ENCODE results near the gene ANKRD44.

The ANKRD44 gene

GRCh38 chr2:197286805-197287595 lies 23.6 kb downstream of the ANKRD44 start:
- Histone ChIP-seq H3K4me3 (ENCODE audit: low read depth, low read length) (no peak overlapping the region), H3K9me3 (ENCODE audit: control insufficient read depth, insufficient read depth, low read length) (no peaks in the 10 kb centered on the region), H3K9ac (ENCODE audit: low read depth, low read length) (no peak overlapping the region), H3K36me3 (ENCODE audit: control insufficient read depth, insufficient read depth, low read length) (no peaks in the 10 kb centered on the region), H3K27ac (ENCODE audit: low read depth, low read length) (no peak overlapping the region), H3K4me1 (ENCODE audit: control insufficient read depth, insufficient read depth, low read length) (no peaks in the 10 kb centered on the region), H3K27me3 (ENCODE audit: control insufficient read depth, insufficient read depth, low read length) (no peaks in the 10 kb centered on the region)

- Histone ChIP-seq H3K27ac (ENCODE audit: low read depth, low read length) (no peak overlapping the region), H3K4me1 (ENCODE audit: control insufficient read depth, insufficient read depth, low read length) (no peaks in the 10 kb centered on the region), H3K4me3 (ENCODE audit: low read depth, low read length) (no peak overlapping the region), H3K36me3 (ENCODE audit: control insufficient read depth, insufficient read depth, low read length) (no peaks in the 10 kb centered on the region), H3K9me3 (ENCODE audit: control insufficient read depth, insufficient read depth, low read length) (no peaks in the 10 kb centered on the region), H3K9ac (ENCODE audit: low read depth, low read length) (no peak overlapping the region), H3K27me3 (ENCODE audit: control insufficient read depth, insufficient read depth, low read length) (no peaks in the 10 kb centered on the region)
Measured at GRCh38 chr2:197285361-197285760, 25.2 kb downstream of the ANKRD44 start.

GRCh38 chr2:197284956-197285355 lies 25.6 kb downstream of the ANKRD44 start:
- Histone ChIP-seq H3K4me1 (ENCODE audit: control insufficient read depth, insufficient read depth, low read length) (no peaks in the 10 kb centered on the region), H3K36me3 (ENCODE audit: control insufficient read depth, insufficient read depth, low read length) (no peaks in the 10 kb centered on the region), H3K4me3 (ENCODE audit: low read depth, low read length) (no peak overlapping the region), H3K9ac (ENCODE audit: low read depth, low read length) (no peak overlapping the region), H3K9me3 (ENCODE audit: control insufficient read depth, insufficient read depth, low read length) (no peaks in the 10 kb centered on the region), H3K27ac (ENCODE audit: low read depth, low read length) (no peak overlapping the region), H3K27me3 (ENCODE audit: control insufficient read depth, insufficient read depth, low read length) (no peaks in the 10 kb centered on the region)

GRCh38 chr2:197281421-197281820 lies 29.2 kb downstream of the ANKRD44 start:
- Histone ChIP-seq H3K27ac (ENCODE audit: low read depth, low read length) (no peak overlapping the region), H3K27me3 (ENCODE audit: control insufficient read depth, insufficient read depth, low read length) (no peaks in the 10 kb centered on the region), H3K4me3 (ENCODE audit: low read depth, low read length) (no peak overlapping the region), H3K36me3 (ENCODE audit: control insufficient read depth, insufficient read depth, low read length) (no peaks in the 10 kb centered on the region), H3K4me1 (ENCODE audit: control insufficient read depth, insufficient read depth, low read length) (no peaks in the 10 kb centered on the region), H3K9me3 (ENCODE audit: control insufficient read depth, insufficient read depth, low read length) (no peaks in the 10 kb centered on the region), H3K9ac (ENCODE audit: low read depth, low read length) (no peak overlapping the region)

- no peak overlapping the region for H3K9ac ChIP-seq (ENCODE audit: low read depth, low read length)
Measured at GRCh38 chr2:197280015-197280702, 30.4 kb downstream of the ANKRD44 start.

GRCh38 chr2:197278799-197279763 lies 31.5 kb downstream of the ANKRD44 start:
- no peaks in the 10 kb centered on the region for H3K4me1 ChIP-seq (ENCODE audit: control insufficient read depth, insufficient read depth, low read length)
- H3K36me3 ChIP-seq (ENCODE audit: control insufficient read depth, insufficient read depth, low read length) = no peaks in the 10 kb centered on the region
- H3K9me3 ChIP-seq (ENCODE audit: control insufficient read depth, insufficient read depth, low read length) = no peaks in the 10 kb centered on the region
- no peak overlapping the region for H3K9ac ChIP-seq (ENCODE audit: low read depth, low read length)
- no peak overlapping the region for H3K27ac ChIP-seq (ENCODE audit: low read depth, low read length)
- H3K4me3 ChIP-seq (ENCODE audit: low read depth, low read length) = no peak overlapping the region
- no peaks in the 10 kb centered on the region for H3K27me3 ChIP-seq (ENCODE audit: control insufficient read depth, insufficient read depth, low read length)

More at GRCh38 chr2:197280015-197280702, 30.4 kb downstream of the ANKRD44 start:
- H3K36me3 ChIP-seq (ENCODE audit: control insufficient read depth, insufficient read depth, low read length) = no peaks in the 10 kb centered on the region
- H3K27me3 ChIP-seq (ENCODE audit: control insufficient read depth, insufficient read depth, low read length) = no peaks in the 10 kb centered on the region
- H3K4me1 ChIP-seq (ENCODE audit: control insufficient read depth, insufficient read depth, low read length) = no peaks in the 10 kb centered on the region
- no peaks in the 10 kb centered on the region for H3K9me3 ChIP-seq (ENCODE audit: control insufficient read depth, insufficient read depth, low read length)
- no peak overlapping the region for H3K4me3 ChIP-seq (ENCODE audit: low read depth, low read length)
- no peak overlapping the region for H3K27ac ChIP-seq (ENCODE audit: low read depth, low read length)

GRCh38 chr2:197277794-197278193 lies 32.8 kb downstream of the ANKRD44 start:
- Histone ChIP-seq H3K36me3 (ENCODE audit: control insufficient read depth, insufficient read depth, low read length) (no peaks in the 10 kb centered on the region), H3K27ac (ENCODE audit: low read depth, low read length) (no peak overlapping the region), H3K4me3 (ENCODE audit: low read depth, low read length) (no peak overlapping the region), H3K9me3 (ENCODE audit: control insufficient read depth, insufficient read depth, low read length) (no peaks in the 10 kb centered on the region), H3K4me1 (ENCODE audit: control insufficient read depth, insufficient read depth, low read length) (no peaks in the 10 kb centered on the region), H3K27me3 (ENCODE audit: control insufficient read depth, insufficient read depth, low read length) (no peaks in the 10 kb centered on the region), H3K9ac (ENCODE audit: low read depth, low read length) (no peak overlapping the region)

GRCh38 chr2:197276156-197276555 lies 34.4 kb downstream of the ANKRD44 start:
- Histone ChIP-seq H3K36me3 (ENCODE audit: control insufficient read depth, insufficient read depth, low read length) (no peaks in the 10 kb centered on the region), H3K9ac (ENCODE audit: low read depth, low read length) (no peak overlapping the region), H3K4me3 (ENCODE audit: low read depth, low read length) (no peak overlapping the region), H3K27me3 (ENCODE audit: control insufficient read depth, insufficient read depth, low read length) (no peaks in the 10 kb centered on the region), H3K27ac (ENCODE audit: low read depth, low read length) (no peak overlapping the region), H3K4me1 (ENCODE audit: control insufficient read depth, insufficient read depth, low read length) (no peaks in the 10 kb centered on the region), H3K9me3 (ENCODE audit: control insufficient read depth, insufficient read depth, low read length) (no peaks in the 10 kb centered on the region)

- H3K9ac ChIP-seq (ENCODE audit: low read depth, low read length) = no peak overlapping the region
- H3K27me3 ChIP-seq (ENCODE audit: control insufficient read depth, insufficient read depth, low read length) = no peaks in the 10 kb centered on the region
- H3K9me3 ChIP-seq (ENCODE audit: control insufficient read depth, insufficient read depth, low read length) = no peaks in the 10 kb centered on the region
- H3K36me3 ChIP-seq (ENCODE audit: control insufficient read depth, insufficient read depth, low read length) = no peaks in the 10 kb centered on the region
- H3K4me1 ChIP-seq (ENCODE audit: control insufficient read depth, insufficient read depth, low read length) = no peaks in the 10 kb centered on the region
- H3K27ac ChIP-seq (ENCODE audit: low read depth, low read length) = no peak overlapping the region
- no peak overlapping the region for H3K4me3 ChIP-seq (ENCODE audit: low read depth, low read length)
Measured at GRCh38 chr2:197274937-197275336, 35.6 kb downstream of the ANKRD44 start.

- H3K9ac ChIP-seq (ENCODE audit: low read depth, low read length) = no peak overlapping the region
- no peaks in the 10 kb centered on the region for H3K36me3 ChIP-seq (ENCODE audit: control insufficient read depth, insufficient read depth, low read length)
- H3K9me3 ChIP-seq (ENCODE audit: control insufficient read depth, insufficient read depth, low read length) = no peaks in the 10 kb centered on the region
- no peaks in the 10 kb centered on the region for H3K4me1 ChIP-seq (ENCODE audit: control insufficient read depth, insufficient read depth, low read length)
- H3K27me3 ChIP-seq (ENCODE audit: control insufficient read depth, insufficient read depth, low read length) = no peaks in the 10 kb centered on the region
- H3K4me3 ChIP-seq (ENCODE audit: low read depth, low read length) = no peak overlapping the region
- no peak overlapping the region for H3K27ac ChIP-seq (ENCODE audit: low read depth, low read length)
Measured at GRCh38 chr2:197274349-197274748, 36.2 kb downstream of the ANKRD44 start.
